AG09319 (cell line): ENCODE measurements around the gene ING5.

Experiments used
- DNase-seq: peaks from one replicate; pipeline ENCODE4 v3.0.0-alpha.2; 2010; ENCODE audit warnings: low read depth; ENCODE audit errors: extremely low read depth
- CTCF ChIP-seq: IDR thresholded peaks from 2 replicates; pipeline ENCODE4 v1.5.1; 2011; ENCODE audit warnings: low read depth, mild to moderate bottlenecking, inconsistent platforms, low read length, moderate library complexity

ING5 gene

GRCh38 chr2:241673797-241674725 is 27.8 kb upstream of the ING5 start:
- no peak for TF ChIP-seq CTCF
- DNase-seq = no peak

- no peak for DNase-seq
- TF ChIP-seq CTCF = no peak
Measured at GRCh38 chr2:241675885-241676284, 26.0 kb upstream of the ING5 start.

DNA sequence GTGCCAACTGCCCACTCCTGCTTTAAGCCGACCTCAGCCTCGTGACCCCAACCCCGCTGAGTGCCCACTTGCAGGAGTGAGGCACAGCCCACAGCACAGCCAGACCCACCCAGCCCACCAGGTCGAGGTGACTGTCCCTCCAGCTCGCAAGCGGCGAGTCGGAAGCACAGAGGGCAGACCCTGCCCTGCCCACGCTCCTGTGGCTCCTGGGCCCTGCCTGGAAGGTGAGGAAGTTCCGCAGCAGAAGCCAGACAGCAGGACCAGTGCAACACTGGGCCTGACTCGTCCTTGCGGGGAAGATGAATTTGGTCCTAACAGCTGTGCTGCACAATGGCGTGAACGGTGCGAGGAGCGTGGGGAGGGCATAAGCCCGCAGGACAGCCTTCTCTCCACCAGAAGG is 25.2 kb upstream of the ING5 start:
- DNase-seq = no peak

DNA sequence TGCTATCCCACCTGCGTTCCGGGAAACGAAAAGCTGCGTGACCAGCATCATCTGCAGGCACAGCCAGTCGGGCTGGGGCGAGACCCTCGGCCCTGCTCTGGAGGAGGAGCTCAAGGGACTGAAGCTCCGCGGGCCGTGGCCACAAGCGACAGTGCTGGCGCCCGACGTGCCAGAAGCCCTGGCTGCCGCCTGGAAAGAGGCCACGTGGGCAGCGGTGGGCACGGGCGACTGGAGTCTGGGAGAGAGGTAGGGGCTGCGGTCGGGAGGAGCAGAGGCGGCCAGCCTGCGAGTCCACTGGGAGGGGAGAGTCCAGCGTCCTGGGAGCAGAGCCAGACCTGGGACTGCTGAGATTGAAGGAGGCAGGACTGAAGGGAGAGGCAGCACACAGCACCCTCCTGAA is 24.4 kb upstream of the ING5 start:
- TF ChIP-seq CTCF = no peak
- no peak for DNase-seq

More for the DNA sequence above, 25.2 kb upstream of the ING5 start:
- no peak for TF ChIP-seq CTCF

GRCh38 chr2:241678307-241678706 is 23.5 kb upstream of the ING5 start:
- no peak for DNase-seq
- no peak for TF ChIP-seq CTCF

- no peak for TF ChIP-seq CTCF
- DNase-seq = no peak
Measured at GRCh38 chr2:241678784-241679540, 22.9 kb upstream of the ING5 start.

DNA sequence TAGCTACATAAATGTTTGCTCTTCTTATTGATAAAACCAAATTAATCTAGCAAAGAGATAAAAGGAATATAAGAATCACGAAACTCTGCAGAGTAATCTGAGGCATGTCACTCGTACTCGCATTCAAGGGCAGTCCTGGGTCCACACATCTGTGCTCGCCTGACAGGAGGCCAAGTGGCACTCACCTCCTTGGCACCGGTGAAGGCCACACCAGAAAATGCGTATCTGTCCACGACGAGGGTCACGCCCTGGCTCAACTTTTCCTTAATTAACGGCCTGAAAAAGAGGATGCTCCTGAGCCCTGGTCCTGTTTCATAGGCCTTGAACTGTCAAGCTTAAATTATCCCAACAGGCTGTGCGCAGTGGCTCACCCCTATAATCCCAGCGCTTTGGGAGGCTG is 21.8 kb upstream of the ING5 start:
- no peak for DNase-seq
- no peak for TF ChIP-seq CTCF
